KMS-11 (cell line): Measurements from ENCODE around the gene C1orf94.

ENCODE experiments used
- H2AFZ ChIP-seq: fragments of 200-600 bp; sonication (generic); 2 replicates; pipeline ENCODE4 v1.6.1; 2016; ENCODE audit warnings: antibody characterized with exemption, mixed run types, low read depth
- H3K27ac ChIP-seq: fragments of 200-600 bp; sonication (generic); 2 replicates; pipeline ENCODE4 v1.6.1; 2016; ENCODE audit warnings: mild to moderate bottlenecking, mixed run types
- H3K27me3 ChIP-seq: fragments of 200-600 bp; sonication (generic); 2 replicates; pipeline ENCODE4 v1.6.1; 2017; ENCODE audit warnings: mild to moderate bottlenecking, low read depth, mixed run types, moderate library complexity; ENCODE audit not compliant: insufficient read depth
- H3K36me3 ChIP-seq: fragments of 200-600 bp; sonication (generic); 2 replicates; pipeline ENCODE4 v1.6.1; 2017; ENCODE audit warnings: mild to moderate bottlenecking, mixed run types; ENCODE audit not compliant: insufficient read depth
- H3K4me1 ChIP-seq: fragments of 200-600 bp; sonication (generic); 2 replicates; pipeline ENCODE4 v1.6.1; 2016; ENCODE audit warnings: mild to moderate bottlenecking, low read depth, mixed run types; ENCODE audit not compliant: poor library complexity, severe bottlenecking
- H3K4me2 ChIP-seq: fragments of 200-600 bp; sonication (generic); 2 replicates; pipeline ENCODE4 v1.7.0; 2016; ENCODE audit warnings: mild to moderate bottlenecking, mixed run types
- H3K4me3 ChIP-seq: fragments of 200-600 bp; sonication (generic); IDR thresholded peaks from 2 replicates; pipeline ENCODE4 v1.6.1; 2017; ENCODE audit warnings: low read depth, low read length, mixed read lengths; ENCODE audit not compliant: insufficient read depth
- H3K79me2 ChIP-seq: fragments of 200-600 bp; sonication (generic); 2 replicates; pipeline ENCODE4 v1.6.1; 2016; ENCODE audit warnings: low read depth, mixed run types; ENCODE audit not compliant: insufficient read depth
- H3K9ac ChIP-seq: fragments of 200-600 bp; sonication (generic); 2 replicates; pipeline ENCODE4 v1.6.1; 2016; ENCODE audit warnings: mild to moderate bottlenecking, mixed run types
- H4K20me1 ChIP-seq: fragments of 200-600 bp; sonication (generic); 2 replicates; pipeline ENCODE4 v1.6.1; 2016; ENCODE audit warnings: mild to moderate bottlenecking, mixed run types; ENCODE audit not compliant: insufficient read depth
- TF ChIP-seq, protein P1 (sequence below): fragments of 200-600 bp; sonication (generic); conservative IDR thresholded peaks from 2 replicates; pipeline ENCODE4 v1.6.1; 2017; ENCODE audit warnings: low read depth, mild to moderate bottlenecking, antibody characterized with exemption, low read length, moderate library complexity, mixed read lengths

The C1orf94 gene

DNA sequence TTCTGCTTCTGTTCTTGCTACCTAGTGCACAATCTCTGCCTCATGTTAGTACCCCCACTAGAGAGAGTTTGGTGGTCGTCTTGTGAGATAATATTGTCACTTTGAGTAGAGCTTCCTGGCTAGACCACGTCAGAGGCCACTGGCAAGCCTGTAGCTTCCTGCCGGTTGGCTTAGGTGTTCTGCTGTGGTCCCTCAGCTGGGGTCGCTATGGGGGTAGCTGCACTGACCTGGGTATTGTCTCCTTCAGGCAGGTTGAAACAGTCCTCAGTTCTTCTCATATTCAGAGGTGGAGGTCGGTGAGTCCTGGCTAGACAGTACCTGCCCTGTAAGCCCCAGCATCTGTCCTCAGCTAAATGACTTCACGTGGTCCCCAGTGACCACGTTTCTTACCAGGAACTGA is 86.2 kb downstream of the C1orf94 start:
- no peaks in the 10 kb centered on the region for H3K36me3 ChIP-seq
- H3K27me3 ChIP-seq = no peaks in the 10 kb centered on the region
- H3K4me2 ChIP-seq = no peak overlapping the region
- no peak overlapping the region for H3K9ac ChIP-seq
- no peak overlapping the region for H2AFZ ChIP-seq
- H3K79me2 ChIP-seq = no peaks in the 10 kb centered on the region
- H3K27ac ChIP-seq = no peak overlapping the region
- H3K4me3 ChIP-seq = no peak overlapping the region
- TF ChIP-seq, protein P1, sequence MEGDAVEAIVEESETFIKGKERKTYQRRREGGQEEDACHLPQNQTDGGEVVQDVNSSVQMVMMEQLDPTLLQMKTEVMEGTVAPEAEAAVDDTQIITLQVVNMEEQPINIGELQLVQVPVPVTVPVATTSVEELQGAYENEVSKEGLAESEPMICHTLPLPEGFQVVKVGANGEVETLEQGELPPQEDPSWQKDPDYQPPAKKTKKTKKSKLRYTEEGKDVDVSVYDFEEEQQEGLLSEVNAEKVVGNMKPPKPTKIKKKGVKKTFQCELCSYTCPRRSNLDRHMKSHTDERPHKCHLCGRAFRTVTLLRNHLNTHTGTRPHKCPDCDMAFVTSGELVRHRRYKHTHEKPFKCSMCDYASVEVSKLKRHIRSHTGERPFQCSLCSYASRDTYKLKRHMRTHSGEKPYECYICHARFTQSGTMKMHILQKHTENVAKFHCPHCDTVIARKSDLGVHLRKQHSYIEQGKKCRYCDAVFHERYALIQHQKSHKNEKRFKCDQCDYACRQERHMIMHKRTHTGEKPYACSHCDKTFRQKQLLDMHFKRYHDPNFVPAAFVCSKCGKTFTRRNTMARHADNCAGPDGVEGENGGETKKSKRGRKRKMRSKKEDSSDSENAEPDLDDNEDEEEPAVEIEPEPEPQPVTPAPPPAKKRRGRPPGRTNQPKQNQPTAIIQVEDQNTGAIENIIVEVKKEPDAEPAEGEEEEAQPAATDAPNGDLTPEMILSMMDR = no peak
- no peaks in the 10 kb centered on the region for H4K20me1 ChIP-seq
- H3K4me1 ChIP-seq = no peaks in the 10 kb centered on the region

DNA sequence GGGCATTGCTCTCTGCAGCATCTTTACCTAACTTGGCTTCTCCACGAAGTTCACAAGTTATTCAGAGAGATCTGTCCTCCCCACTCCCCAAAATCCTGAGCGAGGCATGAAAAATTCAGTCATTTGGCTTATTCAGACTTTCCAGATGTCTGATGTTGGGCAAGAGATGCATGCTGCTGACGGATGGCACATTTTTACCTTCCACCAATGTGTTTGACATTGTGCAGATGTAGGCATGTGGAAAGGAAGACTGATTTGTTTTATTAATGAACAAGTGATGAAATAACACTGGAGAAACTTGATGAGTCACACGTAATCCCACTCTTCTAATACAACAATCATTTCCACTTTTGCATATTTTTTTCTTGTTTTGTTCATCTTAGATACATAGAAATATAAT is 86.7 kb downstream of the C1orf94 start:
- Histone ChIP-seq H3K4me1 (no peaks in the 10 kb centered on the region), H3K79me2 (no peaks in the 10 kb centered on the region), H2AFZ (no peak overlapping the region), H3K36me3 (no peaks in the 10 kb centered on the region), H4K20me1 (no peaks in the 10 kb centered on the region), H3K27me3 (no peaks in the 10 kb centered on the region), H3K27ac (no peak overlapping the region), H3K4me3 (no peak overlapping the region), H3K4me2 (no peak overlapping the region), H3K9ac (no peak overlapping the region)
- TF ChIP-seq, protein P1 = no peak

DNA sequence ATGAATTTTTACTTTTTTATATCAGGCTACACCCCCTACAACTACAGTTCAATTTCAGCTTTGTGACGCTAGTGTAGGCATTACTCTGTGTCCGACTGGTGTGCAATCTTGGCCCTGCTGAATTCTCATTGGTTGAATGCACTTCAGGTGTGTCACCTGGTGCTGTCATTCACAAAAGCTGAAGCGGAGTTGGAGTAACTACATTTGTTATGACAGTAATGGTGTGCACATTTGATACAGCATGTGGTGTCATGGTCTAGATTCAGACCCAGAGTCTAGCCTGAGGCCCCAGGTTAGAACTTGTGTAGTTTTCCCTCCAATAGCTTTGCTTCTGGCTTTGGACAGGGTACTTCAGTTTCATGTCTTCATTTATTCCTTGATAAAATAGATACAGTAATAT is 88.7 kb downstream of the C1orf94 start:
- TF ChIP-seq, protein P1 = no peak
- H3K36me3 ChIP-seq = no peaks in the 10 kb centered on the region
- H2AFZ ChIP-seq = no peak overlapping the region
- H3K27me3 ChIP-seq = no peaks in the 10 kb centered on the region
- H3K79me2 ChIP-seq = no peaks in the 10 kb centered on the region
- no peak overlapping the region for H3K4me2 ChIP-seq
- H3K27ac ChIP-seq = no peak overlapping the region
- H3K4me3 ChIP-seq = no peak overlapping the region
- no peaks in the 10 kb centered on the region for H3K4me1 ChIP-seq
- no peaks in the 10 kb centered on the region for H4K20me1 ChIP-seq
- H3K9ac ChIP-seq = no peak overlapping the region

DNA sequence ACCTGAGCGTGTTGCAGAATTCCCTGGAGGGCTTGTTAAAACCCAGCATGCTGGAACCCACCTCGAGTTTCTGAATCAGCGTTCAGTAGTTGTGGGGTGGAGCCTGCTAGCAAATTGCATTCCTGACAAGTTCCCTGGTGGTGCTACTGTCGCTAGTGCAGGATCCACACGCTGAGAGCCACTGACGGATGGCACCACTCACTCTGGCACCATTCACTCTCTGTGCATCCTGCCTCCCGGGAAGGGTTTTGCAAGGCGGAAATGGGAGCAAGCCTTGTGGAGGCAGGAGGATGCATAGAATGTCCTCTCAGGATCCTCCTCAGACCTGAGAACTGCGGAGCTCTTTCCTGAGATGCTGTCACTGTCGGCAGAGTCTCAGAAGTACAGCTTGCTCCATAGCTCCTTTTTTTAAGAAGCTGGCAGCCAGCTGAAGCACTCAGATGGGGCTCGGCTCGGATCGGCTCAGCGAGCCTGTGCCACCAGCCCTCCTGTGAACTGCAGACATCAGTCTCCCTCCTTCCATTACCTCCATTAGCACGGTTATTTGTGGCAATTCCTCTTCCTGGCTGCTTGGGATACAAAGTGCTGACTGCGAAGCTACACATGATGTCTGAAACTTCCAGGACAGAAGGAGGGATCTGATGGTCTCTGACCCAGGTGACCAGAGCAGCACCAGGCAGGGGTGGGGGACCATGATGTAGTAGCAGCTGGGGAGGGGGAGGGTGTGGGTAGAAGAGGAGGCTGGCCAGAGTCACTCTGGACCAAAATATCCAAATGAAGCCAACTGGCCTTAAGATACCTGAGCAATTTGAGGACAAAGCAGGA is 89.6 kb downstream of the C1orf94 start:
- Histone ChIP-seq H4K20me1 (no peaks in the 10 kb centered on the region), H3K9ac (no peak overlapping the region), H3K4me3 (no peak overlapping the region), H3K4me1 (no peaks in the 10 kb centered on the region), H3K27ac (no peak overlapping the region), H3K79me2 (no peaks in the 10 kb centered on the region), H3K4me2 (no peak overlapping the region), H3K36me3 (no peaks in the 10 kb centered on the region), H3K27me3 (no peaks in the 10 kb centered on the region), H2AFZ (no peak overlapping the region)
- TF ChIP-seq, protein P1 = no peak
